WERI-Rb-1 (cell line): Measurements from ENCODE around the gene CSRNP3.

Experiments
- DNase-seq: peaks from one replicate; pipeline ENCODE4 v3.0.0-alpha.2; 2020
- H3K27ac ChIP-seq: fragments of 250-450 bp; sonication (Bioruptor Pico); 2 replicates; pipeline ENCODE4 v1.5.1; 2020; ENCODE audit warnings: mild to moderate bottlenecking, moderate library complexity
- H3K27me3 ChIP-seq: fragments of 250-450 bp; sonication (Bioruptor Pico); 2 replicates; pipeline ENCODE4 v1.5.1; 2021; ENCODE audit warnings: mild to moderate bottlenecking, low read depth, moderate library complexity; ENCODE audit not compliant: insufficient read depth, severe bottlenecking
- H3K36me3 ChIP-seq: fragments of 250-450 bp; sonication (Bioruptor Pico); 2 replicates; pipeline ENCODE4 v1.5.1; 2020; ENCODE audit warnings: mild to moderate bottlenecking, moderate library complexity
- H3K4me3 ChIP-seq: 2 replicates; pipeline ENCODE4 v1.5.1; 2011; ENCODE audit warnings: low read depth, mild to moderate bottlenecking, control low read depth, low read length
- H3K9me3 ChIP-seq: fragments of 250-450 bp; sonication (Bioruptor Pico); 2 replicates; pipeline ENCODE4 v1.5.1; 2021; ENCODE audit warnings: mild to moderate bottlenecking, moderate library complexity; ENCODE audit not compliant: severe bottlenecking
- TF ChIP-seq, protein P1 (sequence below): IDR thresholded peaks from 2 replicates; pipeline ENCODE4 v1.5.1; 2011; ENCODE audit warnings: low read depth, mild to moderate bottlenecking, control low read depth, inconsistent platforms, low read length

The CSRNP3 gene

GRCh38 chr2:165701147-165701546 is 231.6 kb downstream of the CSRNP3 start:
- TF ChIP-seq, protein P1, sequence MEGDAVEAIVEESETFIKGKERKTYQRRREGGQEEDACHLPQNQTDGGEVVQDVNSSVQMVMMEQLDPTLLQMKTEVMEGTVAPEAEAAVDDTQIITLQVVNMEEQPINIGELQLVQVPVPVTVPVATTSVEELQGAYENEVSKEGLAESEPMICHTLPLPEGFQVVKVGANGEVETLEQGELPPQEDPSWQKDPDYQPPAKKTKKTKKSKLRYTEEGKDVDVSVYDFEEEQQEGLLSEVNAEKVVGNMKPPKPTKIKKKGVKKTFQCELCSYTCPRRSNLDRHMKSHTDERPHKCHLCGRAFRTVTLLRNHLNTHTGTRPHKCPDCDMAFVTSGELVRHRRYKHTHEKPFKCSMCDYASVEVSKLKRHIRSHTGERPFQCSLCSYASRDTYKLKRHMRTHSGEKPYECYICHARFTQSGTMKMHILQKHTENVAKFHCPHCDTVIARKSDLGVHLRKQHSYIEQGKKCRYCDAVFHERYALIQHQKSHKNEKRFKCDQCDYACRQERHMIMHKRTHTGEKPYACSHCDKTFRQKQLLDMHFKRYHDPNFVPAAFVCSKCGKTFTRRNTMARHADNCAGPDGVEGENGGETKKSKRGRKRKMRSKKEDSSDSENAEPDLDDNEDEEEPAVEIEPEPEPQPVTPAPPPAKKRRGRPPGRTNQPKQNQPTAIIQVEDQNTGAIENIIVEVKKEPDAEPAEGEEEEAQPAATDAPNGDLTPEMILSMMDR = no peak

GRCh38 chr2:165706960-165707487 is 237.5 kb downstream of the CSRNP3 start:
- Histone ChIP-seq H3K4me3 (no peak overlapping the region), H3K9me3 (no peaks in the 10 kb centered on the region), H3K36me3 (no peaks in the 10 kb centered on the region), H3K27me3 (no peaks in the 10 kb centered on the region), H3K27ac (no peak overlapping the region)
- no peak for DNase-seq
- TF ChIP-seq, protein P1 = no peak

More at GRCh38 chr2:165701147-165701546, 231.6 kb downstream of the CSRNP3 start:
- no peak for DNase-seq
- Histone ChIP-seq H3K36me3 (no peaks in the 10 kb centered on the region), H3K27ac (no peak overlapping the region), H3K9me3 (no peaks in the 10 kb centered on the region), H3K4me3 (no peak overlapping the region), H3K27me3 (no peaks in the 10 kb centered on the region)

DNA sequence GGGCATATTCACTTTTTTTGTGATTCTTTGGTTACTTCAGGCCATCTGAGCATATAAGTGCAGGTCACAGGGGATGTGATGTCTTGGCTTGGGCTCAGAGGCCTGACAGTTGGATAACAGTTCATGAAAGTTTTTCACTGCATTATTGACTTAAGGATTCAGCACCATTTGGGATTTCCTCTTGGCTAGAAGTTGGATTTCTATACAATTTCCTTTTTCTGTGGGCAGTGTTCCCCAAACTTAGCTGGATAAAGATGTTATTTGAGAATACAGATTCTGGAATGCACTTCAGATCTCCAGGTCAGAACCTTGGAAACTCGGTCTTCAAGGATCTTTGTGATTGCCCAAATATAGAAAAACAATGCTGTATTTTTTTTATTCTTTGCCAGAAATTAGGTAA is 246.6 kb downstream of the CSRNP3 start:
- Histone ChIP-seq H3K4me3 (no peak overlapping the region), H3K36me3 (no peaks in the 10 kb centered on the region), H3K27ac (no peak overlapping the region), H3K9me3 (no peaks in the 10 kb centered on the region), H3K27me3 (no peaks in the 10 kb centered on the region)
- DNase-seq = no peak
- TF ChIP-seq, protein P1 = no peak

DNA sequence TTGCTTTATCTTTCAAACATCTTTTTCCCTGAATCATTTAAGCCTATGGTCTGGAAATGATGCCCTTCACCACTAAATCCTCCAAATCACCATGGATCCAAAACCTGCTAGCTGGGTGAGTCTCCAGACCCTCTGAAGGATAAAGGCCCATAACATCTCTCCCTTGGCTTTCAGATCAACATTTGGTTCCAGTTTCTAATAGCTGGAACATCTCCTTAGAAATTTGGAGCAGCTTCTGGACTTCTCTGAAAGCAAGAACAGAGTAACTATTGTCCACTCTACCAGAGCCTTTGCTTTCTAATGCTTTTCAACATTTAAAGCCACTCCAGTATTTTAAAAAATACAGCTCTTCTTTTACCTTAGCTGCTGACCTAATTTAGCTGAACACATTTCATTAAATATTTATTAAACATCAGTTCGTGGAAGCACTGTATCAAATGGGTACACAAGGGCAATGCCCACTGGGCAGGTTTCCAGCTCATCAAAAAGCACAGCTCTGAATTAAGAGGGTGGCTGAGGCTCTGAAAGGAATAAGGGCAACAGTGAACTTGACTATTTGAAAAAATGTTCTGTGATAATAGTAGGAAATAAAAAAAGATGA is 249.2 kb downstream of the CSRNP3 start:
- Histone ChIP-seq H3K4me3 (no peak overlapping the region), H3K9me3 (no peaks in the 10 kb centered on the region), H3K27ac (no peak overlapping the region), H3K27me3 (no peaks in the 10 kb centered on the region), H3K36me3 (no peaks in the 10 kb centered on the region)
- no peak for DNase-seq
- TF ChIP-seq, protein P1 = no peak

GRCh38 chr2:165720511-165720910 is 251.0 kb downstream of the CSRNP3 start:
- Histone ChIP-seq H3K27me3 (no peaks in the 10 kb centered on the region), H3K36me3 (no peaks in the 10 kb centered on the region), H3K27ac (no peak overlapping the region), H3K4me3 (no peak overlapping the region), H3K9me3 (no peaks in the 10 kb centered on the region)
- TF ChIP-seq, protein P1 = no peak
- no peak for DNase-seq

DNA sequence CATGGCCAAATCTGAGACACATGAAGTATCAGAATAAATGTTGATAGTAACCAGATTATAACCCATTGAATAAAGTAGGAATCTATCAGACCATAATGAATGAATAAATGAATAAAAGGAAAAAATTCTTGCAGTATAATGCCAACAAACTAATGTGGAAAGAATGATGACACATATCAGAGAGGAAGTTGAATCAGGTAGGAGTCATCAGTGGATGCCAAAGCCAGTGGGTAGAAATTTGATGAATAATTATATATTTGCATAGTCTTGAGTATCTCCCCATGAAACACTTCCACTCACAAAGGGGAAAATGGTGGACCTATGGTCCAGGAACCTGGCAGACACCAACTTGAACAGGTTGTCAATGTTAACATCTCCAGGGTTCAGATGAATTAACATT is 255.9 kb downstream of the CSRNP3 start:
- Histone ChIP-seq H3K27me3 (no peaks in the 10 kb centered on the region), H3K4me3 (no peak overlapping the region), H3K27ac (no peak overlapping the region), H3K9me3 (no peaks in the 10 kb centered on the region), H3K36me3 (no peaks in the 10 kb centered on the region)
- TF ChIP-seq, protein P1 = no peak
- no peak for DNase-seq
